ENCODE results near the gene SUGCT.

Gene SUGCT

GRCh38 chr7:40134428-40135316 is at the start of gene SUGCT, which contains the start of gene MPLKIP:
Gene SUGCT, plus strand, starts transcription at chr7:40135005.
Gene MPLKIP, minus strand, starts transcription at chr7:40134622. Its CDS starts 55 bp downstream, at chr7:40134567.
- peaks cover 0 to 37% (median 26%) of the 10 kb centered on the region in 5 donors for H3K4me1 ChIP-seq (ENCODE audit: control insufficient read depth in 5 of 5, insufficient read depth in 5 of 5, low read length in 5 of 5)
- H3K27ac ChIP-seq (ENCODE audit: low read depth, low read length) = peak within 1 kb of the TSS; percentile 95
- H3K36me3 ChIP-seq (ENCODE audit: control insufficient read depth in 5 of 5, insufficient read depth in 5 of 5, low read length in 5 of 5) = no peaks in the 10 kb centered on the region

GRCh38 chr7:40092182-40092581 is 42.6 kb upstream of the SUGCT start:
- Histone ChIP-seq H3K36me3 (ENCODE audit: control insufficient read depth in 5 of 5, insufficient read depth in 5 of 5, low read length in 5 of 5) (peaks cover 20 to 65% (median 44%) of the 10 kb centered on the region in 5 donors), H3K27me3 (ENCODE audit: control insufficient read depth in 5 of 5, insufficient read depth in 4 of 5, low read length in 5 of 5) (no peaks in the 10 kb centered on the region), H3K27ac (ENCODE audit: low read depth, low read length) (no peak overlapping the region), H3K9ac (ENCODE audit: low read length in 5 of 5) (no peak overlapping the region), H3K9me3 (ENCODE audit: control insufficient read depth in 5 of 5, low read length in 5 of 5) (no peaks in the 10 kb centered on the region), H3K4me3 (ENCODE audit: low read depth in 1 of 5, low read length in 5 of 5) (no peak overlapping the region), H3K4me1 (ENCODE audit: control insufficient read depth in 5 of 5, insufficient read depth in 5 of 5, low read length in 5 of 5) (peaks cover 0 to 18% (median 15%) of the 10 kb centered on the region in 5 donors)

More at GRCh38 chr7:40134428-40135316, at the start of gene SUGCT, which contains the start of gene MPLKIP:
- peak within 1 kb of the TSS; percentile 76 to 96 (median 94) for H3K4me3 ChIP-seq (ENCODE audit: low read depth in 1 of 5, low read length in 5 of 5)
- H3K9me3 ChIP-seq (ENCODE audit: control insufficient read depth in 5 of 5, low read length in 5 of 5) = no peaks in the 10 kb centered on the region
- H3K27me3 ChIP-seq (ENCODE audit: control insufficient read depth in 5 of 5, insufficient read depth in 4 of 5, low read length in 5 of 5) = no peaks in the 10 kb centered on the region
- peak within 1 kb of the TSS; percentile 97 to 100 (median 99) for H3K9ac ChIP-seq (ENCODE audit: low read length in 5 of 5)

GRCh38 chr7:40093631-40094350 is 41.0 kb upstream of the SUGCT start:
- no peak overlapping the region for H3K4me3 ChIP-seq (ENCODE audit: low read depth in 1 of 5, low read length in 5 of 5)
- H3K36me3 ChIP-seq (ENCODE audit: control insufficient read depth in 5 of 5, insufficient read depth in 5 of 5, low read length in 5 of 5) = peaks cover 16 to 54% (median 34%) of the 10 kb centered on the region in 5 donors
- no peak overlapping the region for H3K27ac ChIP-seq (ENCODE audit: low read depth, low read length)
- no peak overlapping the region for H3K9ac ChIP-seq (ENCODE audit: low read length in 5 of 5)
- no peaks in the 10 kb centered on the region for H3K9me3 ChIP-seq (ENCODE audit: control insufficient read depth in 5 of 5, low read length in 5 of 5)
- peaks cover 0 to 24% (median 15%) of the 10 kb centered on the region in 5 donors for H3K4me1 ChIP-seq (ENCODE audit: control insufficient read depth in 5 of 5, insufficient read depth in 5 of 5, low read length in 5 of 5)
- H3K27me3 ChIP-seq (ENCODE audit: control insufficient read depth in 5 of 5, insufficient read depth in 4 of 5, low read length in 5 of 5) = no peaks in the 10 kb centered on the region

GRCh38 chr7:40095230-40095629 is 39.6 kb upstream of the SUGCT start:
- H3K27me3 ChIP-seq (ENCODE audit: control insufficient read depth in 5 of 5, insufficient read depth in 4 of 5, low read length in 5 of 5) = no peaks in the 10 kb centered on the region
- H3K4me3 ChIP-seq (ENCODE audit: low read depth in 1 of 5, low read length in 5 of 5) = no peak overlapping the region
- no peak overlapping the region for H3K9ac ChIP-seq (ENCODE audit: low read length in 5 of 5)
- peaks cover 0 to 24% (median 15%) of the 10 kb centered on the region in 5 donors for H3K4me1 ChIP-seq (ENCODE audit: control insufficient read depth in 5 of 5, insufficient read depth in 5 of 5, low read length in 5 of 5)
- peaks cover 11 to 43% (median 26%) of the 10 kb centered on the region in 5 donors for H3K36me3 ChIP-seq (ENCODE audit: control insufficient read depth in 5 of 5, insufficient read depth in 5 of 5, low read length in 5 of 5)
- H3K27ac ChIP-seq (ENCODE audit: low read depth, low read length) = no peak overlapping the region
- H3K9me3 ChIP-seq (ENCODE audit: control insufficient read depth in 5 of 5, low read length in 5 of 5) = no peaks in the 10 kb centered on the region

GRCh38 chr7:40095695-40096327 is 39.0 kb upstream of the SUGCT start:
- Histone ChIP-seq H3K9ac (ENCODE audit: low read length in 5 of 5) (peak overlapping the region in 1 of 5 donors; percentile 40), H3K4me3 (ENCODE audit: low read depth in 1 of 5, low read length in 5 of 5) (no peak overlapping the region), H3K36me3 (ENCODE audit: control insufficient read depth in 5 of 5, insufficient read depth in 5 of 5, low read length in 5 of 5) (peaks cover 11 to 38% (median 25%) of the 10 kb centered on the region in 5 donors), H3K4me1 (ENCODE audit: control insufficient read depth in 5 of 5, insufficient read depth in 5 of 5, low read length in 5 of 5) (peaks cover 0 to 24% (median 15%) of the 10 kb centered on the region in 5 donors), H3K27ac (ENCODE audit: low read depth, low read length) (peak overlapping the region; percentile 64), H3K9me3 (ENCODE audit: control insufficient read depth in 5 of 5, low read length in 5 of 5) (no peaks in the 10 kb centered on the region), H3K27me3 (ENCODE audit: control insufficient read depth in 5 of 5, insufficient read depth in 4 of 5, low read length in 5 of 5) (no peaks in the 10 kb centered on the region)

DNA sequence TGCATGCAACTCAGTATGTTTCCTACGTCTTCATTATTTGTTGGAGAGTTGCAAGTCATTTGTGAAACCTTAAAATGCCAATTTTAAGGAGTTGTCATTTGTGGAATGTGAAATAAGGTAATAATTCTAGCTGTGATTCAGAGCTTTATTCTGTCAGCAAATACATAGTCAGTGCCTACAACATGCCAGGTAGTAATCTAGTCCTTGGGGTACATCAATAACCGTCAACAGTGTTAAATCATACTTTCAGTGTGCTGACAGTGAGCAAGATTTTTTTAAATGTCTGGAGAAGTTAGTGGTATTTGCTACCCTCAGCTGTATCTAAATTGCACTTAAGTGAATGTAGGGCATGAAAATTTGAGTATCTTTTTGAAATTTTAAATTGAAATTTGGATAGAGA is 37.1 kb upstream of the SUGCT start:
- Histone ChIP-seq H3K27ac (ENCODE audit: low read depth, low read length) (no peak overlapping the region), H3K4me1 (ENCODE audit: control insufficient read depth in 5 of 5, insufficient read depth in 5 of 5, low read length in 5 of 5) (peaks cover 0 to 24% (median 15%) of the 10 kb centered on the region in 5 donors), H3K36me3 (ENCODE audit: control insufficient read depth in 5 of 5, insufficient read depth in 5 of 5, low read length in 5 of 5) (peaks cover 9 to 28% (median 22%) of the 10 kb centered on the region in 5 donors), H3K9me3 (ENCODE audit: control insufficient read depth in 5 of 5, low read length in 5 of 5) (no peaks in the 10 kb centered on the region), H3K4me3 (ENCODE audit: low read depth in 1 of 5, low read length in 5 of 5) (no peak overlapping the region), H3K27me3 (ENCODE audit: control insufficient read depth in 5 of 5, insufficient read depth in 4 of 5, low read length in 5 of 5) (no peaks in the 10 kb centered on the region), H3K9ac (ENCODE audit: low read length in 5 of 5) (no peak overlapping the region)

GRCh38 chr7:40098810-40099209 is 36.0 kb upstream of the SUGCT start:
- Histone ChIP-seq H3K9ac (ENCODE audit: low read length in 5 of 5) (no peak overlapping the region), H3K27ac (ENCODE audit: low read depth, low read length) (no peak overlapping the region), H3K9me3 (ENCODE audit: control insufficient read depth in 5 of 5, low read length in 5 of 5) (no peaks in the 10 kb centered on the region), H3K4me3 (ENCODE audit: low read depth in 1 of 5, low read length in 5 of 5) (no peak overlapping the region), H3K27me3 (ENCODE audit: control insufficient read depth in 5 of 5, insufficient read depth in 4 of 5, low read length in 5 of 5) (no peaks in the 10 kb centered on the region), H3K4me1 (ENCODE audit: control insufficient read depth in 5 of 5, insufficient read depth in 5 of 5, low read length in 5 of 5) (peaks cover 0 to 19% (median 12%) of the 10 kb centered on the region in 5 donors), H3K36me3 (ENCODE audit: control insufficient read depth in 5 of 5, insufficient read depth in 5 of 5, low read length in 5 of 5) (peaks cover 4 to 18% (median 14%) of the 10 kb centered on the region in 5 donors)

DNA sequence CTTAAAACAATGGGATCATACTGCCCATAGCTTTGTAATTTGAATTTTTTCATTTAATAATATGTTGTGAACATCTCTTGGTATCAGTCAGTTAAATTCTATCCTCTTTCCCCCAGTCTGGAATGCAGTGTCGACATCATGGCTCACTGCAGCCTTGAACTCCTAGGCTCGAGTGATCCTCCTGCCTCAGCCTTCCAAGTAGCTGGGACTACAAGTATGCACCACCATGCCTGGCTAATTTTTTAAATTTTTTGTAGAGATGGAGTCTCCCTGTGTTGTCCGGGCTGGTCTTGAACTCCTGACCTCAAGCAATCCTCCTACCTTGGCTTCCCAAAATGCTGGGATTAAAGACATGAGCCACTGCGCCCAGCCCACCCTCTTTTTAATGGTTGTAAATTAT is 35.0 kb upstream of the SUGCT start:
- no peak overlapping the region for H3K9ac ChIP-seq (ENCODE audit: low read length in 5 of 5)
- H3K4me3 ChIP-seq (ENCODE audit: low read depth in 1 of 5, low read length in 5 of 5) = no peak overlapping the region
- H3K27me3 ChIP-seq (ENCODE audit: control insufficient read depth in 5 of 5, insufficient read depth in 4 of 5, low read length in 5 of 5) = no peaks in the 10 kb centered on the region
- H3K4me1 ChIP-seq (ENCODE audit: control insufficient read depth in 5 of 5, insufficient read depth in 5 of 5, low read length in 5 of 5) = peaks cover 0 to 17% (median 5%) of the 10 kb centered on the region in 5 donors
- H3K36me3 ChIP-seq (ENCODE audit: control insufficient read depth in 5 of 5, insufficient read depth in 5 of 5, low read length in 5 of 5) = peaks cover 0 to 8% (median 5%) of the 10 kb centered on the region in 5 donors
- no peak overlapping the region for H3K27ac ChIP-seq (ENCODE audit: low read depth, low read length)
- no peaks in the 10 kb centered on the region for H3K9me3 ChIP-seq (ENCODE audit: control insufficient read depth in 5 of 5, low read length in 5 of 5)

DNA sequence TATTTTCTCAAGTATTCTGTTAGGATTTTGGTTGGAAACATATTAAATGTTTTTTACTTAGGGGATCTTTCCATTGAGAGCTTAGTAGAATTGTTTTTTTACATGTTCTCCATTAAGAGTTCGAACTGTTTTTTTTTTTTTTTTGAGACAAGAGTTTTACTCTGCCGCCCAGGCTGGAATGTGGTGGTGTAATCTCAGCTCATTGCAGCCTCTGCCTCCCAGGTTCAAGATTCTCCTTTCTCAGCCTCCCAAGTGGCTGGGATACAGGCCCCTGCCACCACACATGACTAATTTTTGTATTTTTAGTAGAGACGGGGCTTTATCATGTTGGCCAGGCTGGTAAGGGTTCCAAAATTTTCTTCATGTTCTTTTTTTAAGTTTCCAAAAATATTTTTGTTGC is 33.6 kb upstream of the SUGCT start:
- Histone ChIP-seq H3K27ac (ENCODE audit: low read depth, low read length) (no peak overlapping the region), H3K36me3 (ENCODE audit: control insufficient read depth in 5 of 5, insufficient read depth in 5 of 5, low read length in 5 of 5) (peaks cover 0 to 3% (median 0%) of the 10 kb centered on the region in 5 donors)

More for the DNA sequence above, 33.6 kb upstream of the SUGCT start:
- Histone ChIP-seq H3K4me1 (ENCODE audit: control insufficient read depth in 5 of 5, insufficient read depth in 5 of 5, low read length in 5 of 5) (peaks cover 0 to 9% (median 0%) of the 10 kb centered on the region in 5 donors), H3K9me3 (ENCODE audit: control insufficient read depth in 5 of 5, low read length in 5 of 5) (no peaks in the 10 kb centered on the region), H3K27me3 (ENCODE audit: control insufficient read depth in 5 of 5, insufficient read depth in 4 of 5, low read length in 5 of 5) (no peaks in the 10 kb centered on the region), H3K9ac (ENCODE audit: low read length in 5 of 5) (no peak overlapping the region), H3K4me3 (ENCODE audit: low read depth in 1 of 5, low read length in 5 of 5) (no peak overlapping the region)

Measured in subcutaneous abdominal adipose tissue (tissue), 5 donors.